Type B pancreatic cell (in vitro differentiated cells): ENCODE data around the gene TRMT112. TPM values are rescaled to one million over a fixed set of nuclear protein-coding genes. Genes with fewer than 3 reads are reported as not detected.

Experiments
- DNase-seq: peaks from one replicate; pipeline ENCODE4 v3.0.0; 2021; ENCODE audit warnings: mixed read lengths; ENCODE audit not compliant: unreplicated experiment; ENCODE audit errors: extremely low spot score
- H3K27ac Mint-ChIP-seq: 2 replicates; pipeline ENCODE4 v1.8.0; 2021; ENCODE audit warnings: mild to moderate bottlenecking, mixed read lengths
- H3K27me3 Mint-ChIP-seq: 2 replicates; pipeline ENCODE4 v1.8.0; 2021; ENCODE audit warnings: mixed read lengths
- H3K36me3 Mint-ChIP-seq: 2 replicates; pipeline ENCODE4 v1.8.0; 2021; ENCODE audit warnings: mixed read lengths
- H3K4me1 Mint-ChIP-seq: one replicate; pipeline ENCODE4 v1.8.0; 2021; ENCODE audit warnings: mixed read lengths; ENCODE audit not compliant: unreplicated experiment
- H3K4me3 Mint-ChIP-seq: 2 replicates; pipeline ENCODE4 v1.8.0; 2021; ENCODE audit warnings: mild to moderate bottlenecking, mixed read lengths
- H3K9me3 Mint-ChIP-seq: 2 replicates; pipeline ENCODE4 v1.8.0; 2021; ENCODE audit warnings: mixed read lengths
- CTCF ChIP-seq: fragments of 200-600 bp; sonication (generic); conservative IDR thresholded peaks from 2 replicates; pipeline ENCODE4 v1.5.0; 2021; ENCODE audit warnings: antibody characterized with exemption, mild to moderate bottlenecking
- total RNA-seq: library from RNA; stranded (reverse); gene quantifications from 2 replicates; pipeline ENCODE4 v1.2.1, GENCODE V29; 2021; ENCODE audit warnings: low replicate concordance

Gene TRMT112
- total RNA-seq, 1 donor from 2014 or later: 198 TPM

- peaks cover 11% of the 10 kb centered on the region for H3K36me3 Mint-ChIP-seq
- no peak overlapping the region for H3K27ac Mint-ChIP-seq
Observed at GRCh38 chr11:64278576-64279190, 38.7 kb downstream of the TRMT112 start.

GRCh38 chr11:64276653-64277431 is 40.5 kb downstream of the TRMT112 start:
- DNase-seq: peak; percentile 66
- Mint-ChIP-seq H3K27ac (no peak overlapping the region), H3K36me3 (peaks cover 11% of the 10 kb centered on the region), H3K4me1 (peaks cover 6% of the 10 kb centered on the region), H3K4me3 (no peak overlapping the region), H3K9me3 (no peaks in the 10 kb centered on the region), H3K27me3 (no peaks in the 10 kb centered on the region)
- TF ChIP-seq CTCF: no peak

More at GRCh38 chr11:64278576-64279190, 38.7 kb downstream of the TRMT112 start:
- Mint-ChIP-seq H3K27me3 (no peaks in the 10 kb centered on the region), H3K4me1 (peaks cover 4% of the 10 kb centered on the region), H3K4me3 (no peak overlapping the region), H3K9me3 (no peaks in the 10 kb centered on the region)
- no peak for DNase-seq
- TF ChIP-seq CTCF: no peak

GRCh38 chr11:64275841-64276240 is 41.5 kb downstream of the TRMT112 start:
- no peak for DNase-seq
- H3K27me3 Mint-ChIP-seq: no peaks in the 10 kb centered on the region
- no peak overlapping the region for H3K27ac Mint-ChIP-seq
- H3K4me3 Mint-ChIP-seq: no peak overlapping the region
- no peaks in the 10 kb centered on the region for H3K9me3 Mint-ChIP-seq
- H3K4me1 Mint-ChIP-seq: peaks cover 7% of the 10 kb centered on the region
- peaks cover 4% of the 10 kb centered on the region for H3K36me3 Mint-ChIP-seq
- no peak for TF ChIP-seq CTCF

GRCh38 chr11:64275031-64275800 is 42.1 kb downstream of the TRMT112 start:
- Mint-ChIP-seq H3K4me1 (peaks cover 7% of the 10 kb centered on the region), H3K36me3 (peaks cover 4% of the 10 kb centered on the region), H3K4me3 (no peak overlapping the region), H3K27ac (no peak overlapping the region), H3K9me3 (no peaks in the 10 kb centered on the region), H3K27me3 (peaks cover 2% of the 10 kb centered on the region)
- no peak for DNase-seq
- TF ChIP-seq CTCF: no peak

GRCh38 chr11:64269540-64270220 is 47.7 kb downstream of the TRMT112 start:
- peak overlapping the region; percentile 100 for H3K4me3 Mint-ChIP-seq

More at GRCh38 chr11:64269540-64270220, 47.7 kb downstream of the TRMT112 start:
- peaks cover 4% of the 10 kb centered on the region for H3K36me3 Mint-ChIP-seq
- DNase-seq: peak; percentile 98
- peak overlapping the region; percentile 99 for H3K27ac Mint-ChIP-seq
- TF ChIP-seq CTCF: peak; percentile 14
- H3K9me3 Mint-ChIP-seq: no peaks in the 10 kb centered on the region
- H3K4me1 Mint-ChIP-seq: peaks cover 19% of the 10 kb centered on the region
- H3K27me3 Mint-ChIP-seq: peaks cover 5% of the 10 kb centered on the region
